ENCODE data around the gene PNPLA5. TPM values are rescaled to one million over a fixed set of nuclear protein-coding genes. Genes with fewer than 3 reads are reported as not detected.

The PNPLA5 gene
- polyA plus RNA-seq, 2 of the 4 experiments (the other 2 are of a cell fraction) = not detected

DNA sequence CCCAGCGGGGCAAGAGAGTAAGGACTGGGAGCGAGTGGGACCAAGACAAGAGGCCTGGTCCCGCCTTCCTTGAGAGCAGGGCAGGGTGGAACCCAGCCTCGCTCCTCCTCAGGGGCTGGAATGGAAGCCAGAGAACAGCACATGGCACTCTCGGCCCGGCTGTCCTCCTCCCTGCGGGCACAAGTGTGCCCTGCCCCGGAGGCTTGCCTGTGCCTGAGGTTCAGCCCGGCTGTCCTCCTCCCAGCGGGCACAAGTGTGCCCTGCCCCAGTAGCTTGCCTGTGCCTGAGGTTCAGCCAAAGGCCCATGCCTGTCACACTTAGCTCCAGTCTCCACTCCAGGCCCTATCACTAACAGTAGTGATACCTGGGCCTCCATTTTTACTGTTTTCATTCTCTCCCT is 53.7 kb downstream of the PNPLA5 start (continued):
- TF ChIP-seq, protein P1, sequence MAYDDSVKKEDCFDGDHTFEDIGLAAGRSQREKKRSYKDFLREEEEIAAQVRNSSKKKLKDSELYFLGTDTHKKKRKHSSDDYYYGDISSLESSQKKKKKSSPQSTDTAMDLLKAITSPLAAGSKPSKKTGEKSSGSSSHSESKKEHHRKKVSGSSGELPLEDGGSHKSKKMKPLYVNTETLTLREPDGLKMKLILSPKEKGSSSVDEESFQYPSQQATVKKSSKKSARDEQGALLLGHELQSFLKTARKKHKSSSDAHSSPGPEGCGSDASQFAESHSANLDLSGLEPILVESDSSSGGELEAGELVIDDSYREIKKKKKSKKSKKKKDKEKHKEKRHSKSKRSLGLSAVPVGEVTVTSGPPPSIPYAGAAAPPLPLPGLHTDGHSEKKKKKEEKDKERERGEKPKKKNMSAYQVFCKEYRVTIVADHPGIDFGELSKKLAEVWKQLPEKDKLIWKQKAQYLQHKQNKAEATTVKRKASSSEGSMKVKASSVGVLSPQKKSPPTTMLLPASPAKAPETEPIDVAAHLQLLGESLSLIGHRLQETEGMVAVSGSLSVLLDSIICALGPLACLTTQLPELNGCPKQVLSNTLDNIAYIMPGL (CRISPR knock-in tag; IDR thresholded peaks at IDR 0.05; ENCODE audit: borderline replicate concordance) = no peak
- TF ChIP-seq EP300 (IDR thresholded peaks at IDR 0.05) (no peak), CBX2 (IDR thresholded peaks at IDR 0.05; ENCODE audit: borderline replicate concordance, low read depth) (no peak)

DNA sequence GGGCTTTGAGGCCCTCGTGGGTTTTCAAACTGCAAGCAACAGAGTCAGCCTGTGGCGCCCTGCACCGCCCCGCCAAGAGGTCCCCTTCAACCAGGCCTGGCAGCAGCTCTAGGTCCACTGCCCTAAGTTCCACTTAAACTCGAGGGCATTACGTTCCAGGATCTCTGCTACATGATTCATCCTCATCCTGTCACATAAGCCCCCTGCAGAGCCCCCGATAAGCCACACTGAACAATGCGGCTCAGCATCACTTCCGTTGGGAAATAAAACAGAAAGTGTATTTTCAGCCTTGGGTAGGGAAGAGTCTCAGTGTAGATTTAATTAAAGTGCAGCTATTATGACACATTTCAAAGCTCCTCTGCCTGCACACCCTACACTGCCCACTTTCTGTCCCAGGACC is 54.1 kb downstream of the PNPLA5 start:
- WGBS (ENCODE audit: missing lambda C conversion rate) = 55% methylated on average over 5 of the region's 9 CpGs
- H3K4me1 ChIP-seq = no peaks in the 10 kb centered on the region
- H3K4me3 ChIP-seq = no peak overlapping the region
- no peak overlapping the region for H3K27ac ChIP-seq
- H3K9me3 ChIP-seq = no peaks in the 10 kb centered on the region
- ChIA-PET POLR2A (no interaction called here), CTCF (interaction anchor here (0.8 to 1.0 kb wide), 2 partner anchors 11 to 12 kb away, joined by 3 to 4 read pairs; no protein-coding TSS in a partner anchor)
- ATAC-seq = no peak
- TF ChIP-seq, protein P2, sequence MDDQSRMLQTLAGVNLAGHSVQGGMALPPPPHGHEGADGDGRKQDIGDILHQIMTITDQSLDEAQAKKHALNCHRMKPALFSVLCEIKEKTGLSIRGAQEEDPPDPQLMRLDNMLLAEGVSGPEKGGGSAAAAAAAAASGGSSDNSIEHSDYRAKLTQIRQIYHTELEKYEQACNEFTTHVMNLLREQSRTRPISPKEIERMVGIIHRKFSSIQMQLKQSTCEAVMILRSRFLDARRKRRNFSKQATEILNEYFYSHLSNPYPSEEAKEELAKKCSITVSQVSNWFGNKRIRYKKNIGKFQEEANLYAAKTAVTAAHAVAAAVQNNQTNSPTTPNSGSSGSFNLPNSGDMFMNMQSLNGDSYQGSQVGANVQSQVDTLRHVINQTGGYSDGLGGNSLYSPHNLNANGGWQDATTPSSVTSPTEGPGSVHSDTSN (IDR thresholded peaks at IDR 0.05) = no peak
- TF ChIP-seq ESRRA (IDR thresholded peaks at IDR 0.05; ENCODE audit: borderline replicate concordance, low read length) = no peak
- TF ChIP-seq MYC (IDR thresholded peaks at IDR 0.05; ENCODE audit: borderline replicate concordance, low read length) = no peak
- no peak for TF ChIP-seq EHMT2 (IDR thresholded peaks at IDR 0.05; ENCODE audit: low read depth)
- TF ChIP-seq MAZ (IDR thresholded peaks at IDR 0.05; ENCODE audit: borderline replicate concordance, low read depth, low read length) = no peak
- TF ChIP-seq, protein P3, sequence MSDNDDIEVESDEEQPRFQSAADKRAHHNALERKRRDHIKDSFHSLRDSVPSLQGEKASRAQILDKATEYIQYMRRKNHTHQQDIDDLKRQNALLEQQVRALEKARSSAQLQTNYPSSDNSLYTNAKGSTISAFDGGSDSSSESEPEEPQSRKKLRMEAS (IDR thresholded peaks at IDR 0.05) = no peak
- no peak for TF ChIP-seq JUNB (IDR thresholded peaks at IDR 0.05)
- TF ChIP-seq, protein P4, sequence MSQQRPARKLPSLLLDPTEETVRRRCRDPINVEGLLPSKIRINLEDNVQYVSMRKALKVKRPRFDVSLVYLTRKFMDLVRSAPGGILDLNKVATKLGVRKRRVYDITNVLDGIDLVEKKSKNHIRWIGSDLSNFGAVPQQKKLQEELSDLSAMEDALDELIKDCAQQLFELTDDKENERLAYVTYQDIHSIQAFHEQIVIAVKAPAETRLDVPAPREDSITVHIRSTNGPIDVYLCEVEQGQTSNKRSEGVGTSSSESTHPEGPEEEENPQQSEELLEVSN (IDR thresholded peaks at IDR 0.05; ENCODE audit: borderline replicate concordance, low read depth) = no peak
- no peak for TF ChIP-seq NPAS2 (CRISPR knock-in tag; IDR thresholded peaks at IDR 0.05; ENCODE audit: borderline replicate concordance)
- H3K4me2 ChIP-seq = no peak overlapping the region
- no peak for DNase-seq (ENCODE audit: low read depth in 1 of 2, low spot score in 1 of 2)
- FAIRE-seq = no peak

DNA sequence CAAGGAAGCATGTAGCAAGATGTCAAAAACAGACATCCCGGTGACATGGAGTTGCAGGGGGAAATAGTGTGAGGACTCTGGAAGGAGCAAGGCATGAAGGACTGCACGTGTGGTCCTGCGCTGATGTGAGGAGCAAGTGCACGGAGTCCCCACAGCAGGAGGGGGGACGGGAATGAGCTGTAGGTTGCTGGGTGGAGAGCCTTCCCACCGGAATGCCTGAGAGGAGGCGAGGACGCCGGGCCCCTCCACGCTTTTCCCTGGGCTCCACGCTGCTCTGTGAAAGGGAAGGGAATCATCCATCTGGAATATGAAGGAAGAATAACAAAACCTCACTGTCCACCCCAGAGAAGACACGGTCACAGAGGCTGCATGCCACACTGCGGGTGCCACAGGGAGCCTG is 56.1 kb downstream of the PNPLA5 start:
- ChIA-PET POLR2A (no interaction called here), CTCF (interaction anchor here (1.1 to 5.0 kb wide), 2 partner anchors 9 to 448 kb away, joined by 3 to 18 read pairs; no protein-coding TSS in a partner anchor)
- FAIRE-seq (no peak), DNase-seq (ENCODE audit: low read depth in 1 of 2, low spot score in 1 of 2) (no peak), ATAC-seq (no peak)
- no peak overlapping the region for H3K27ac ChIP-seq
- no peaks in the 10 kb centered on the region for H3K4me1 ChIP-seq
- WGBS (ENCODE audit: missing lambda C conversion rate) = 42% methylated on average over 12 of the region's 13 CpGs
- TF ChIP-seq JUN (IDR thresholded peaks at IDR 0.05) (no peak), FOXS1 (CRISPR knock-in tag; IDR thresholded peaks at IDR 0.05) (no peak), GATA3 (IDR thresholded peaks at IDR 0.05; ENCODE audit: borderline replicate concordance) (no peak), TP53 (CRISPR knock-in tag; IDR thresholded peaks at IDR 0.05) (no peak), BHLHE40 (IDR thresholded peaks at IDR 0.05; ENCODE audit: low read depth, low read length) (no peak), HDAC2 (IDR thresholded peaks at IDR 0.05) (no peak), ZFP36 (IDR thresholded peaks at IDR 0.05; ENCODE audit: borderline replicate concordance, partially characterized antibody) (no peak), SREBF2 (IDR thresholded peaks at IDR 0.05) (no peak), FOSL2 (IDR thresholded peaks at IDR 0.05) (no peak), FOSL2 (CRISPR knock-in tag; IDR thresholded peaks at IDR 0.05) (no peak)
- TF ChIP-seq, protein P5, sequence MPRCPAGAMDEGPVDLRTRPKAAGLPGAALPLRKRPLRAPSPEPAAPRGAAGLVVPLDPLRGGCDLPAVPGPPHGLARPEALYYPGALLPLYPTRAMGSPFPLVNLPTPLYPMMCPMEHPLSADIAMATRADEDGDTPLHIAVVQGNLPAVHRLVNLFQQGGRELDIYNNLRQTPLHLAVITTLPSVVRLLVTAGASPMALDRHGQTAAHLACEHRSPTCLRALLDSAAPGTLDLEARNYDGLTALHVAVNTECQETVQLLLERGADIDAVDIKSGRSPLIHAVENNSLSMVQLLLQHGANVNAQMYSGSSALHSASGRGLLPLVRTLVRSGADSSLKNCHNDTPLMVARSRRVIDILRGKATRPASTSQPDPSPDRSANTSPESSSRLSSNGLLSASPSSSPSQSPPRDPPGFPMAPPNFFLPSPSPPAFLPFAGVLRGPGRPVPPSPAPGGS (IDR thresholded peaks at IDR 0.05) = no peak
- TF ChIP-seq, protein P1 (CRISPR knock-in tag; IDR thresholded peaks at IDR 0.05; ENCODE audit: borderline replicate concordance) = no peak
- TF ChIP-seq, protein P6, sequence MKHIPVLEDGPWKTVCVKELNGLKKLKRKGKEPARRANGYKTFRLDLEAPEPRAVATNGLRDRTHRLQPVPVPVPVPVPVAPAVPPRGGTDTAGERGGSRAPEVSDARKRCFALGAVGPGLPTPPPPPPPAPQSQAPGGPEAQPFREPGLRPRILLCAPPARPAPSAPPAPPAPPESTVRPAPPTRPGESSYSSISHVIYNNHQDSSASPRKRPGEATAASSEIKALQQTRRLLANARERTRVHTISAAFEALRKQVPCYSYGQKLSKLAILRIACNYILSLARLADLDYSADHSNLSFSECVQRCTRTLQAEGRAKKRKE (CRISPR knock-in tag; IDR thresholded peaks at IDR 0.05; ENCODE audit: low read depth) = no peak
- TF ChIP-seq, protein P2 (IDR thresholded peaks at IDR 0.05) = no peak
- TF ChIP-seq, protein P3 (IDR thresholded peaks at IDR 0.05) = no peak
- H3K9me3 ChIP-seq = no peaks in the 10 kb centered on the region
- H3K4me2 ChIP-seq = no peak overlapping the region
- no peak overlapping the region for H3K4me3 ChIP-seq

Data from A549 (cell line).